ENCODE results near the gene THAP8. TPM values are rescaled to one million over a fixed set of nuclear protein-coding genes. Genes with fewer than 3 reads are reported as not detected.

The THAP8 gene
- total RNA-seq, 1 donor from 2014 or later = 6.7 TPM

DNA sequence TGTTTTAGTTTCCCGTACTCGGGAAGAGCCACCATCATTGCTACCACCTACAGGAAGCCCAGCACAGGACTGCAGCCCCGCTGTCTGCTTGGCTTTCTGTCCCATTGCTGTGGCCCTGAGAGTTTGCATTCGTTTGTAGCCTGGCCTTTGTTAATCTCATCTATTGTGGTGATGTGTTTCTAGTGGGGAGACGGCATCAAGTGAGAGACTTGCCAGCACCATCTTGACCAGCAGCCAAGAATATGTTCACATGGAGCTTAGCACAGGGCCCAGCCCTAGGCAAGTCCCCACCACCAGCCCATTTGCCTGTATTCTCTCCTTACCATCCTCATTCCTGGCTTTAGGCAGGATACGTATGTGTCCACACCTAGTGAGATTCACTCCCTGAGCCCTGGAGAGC is 39.6 kb upstream of the THAP8 start:
- Mint-ChIP-seq H3K4me3 (no peak overlapping the region), H3K27me3 (ENCODE audit: insufficient read depth, low read depth) (peaks cover under 1% of the 10 kb centered on the region), H3K27ac (no peak overlapping the region), H3K4me1 (no peaks in the 10 kb centered on the region), H3K9me3 (no peaks in the 10 kb centered on the region), H3K36me3 (peaks cover 16% of the 10 kb centered on the region)
- Histone ChIP-seq H4K20me1 (ENCODE audit: low read depth) (no peaks in the 10 kb centered on the region), H3K9me3 (ENCODE audit: low read depth) (no peaks in the 10 kb centered on the region), H2AFZ (replicated peaks) (no peak overlapping the region), H3K4me3 (no peak overlapping the region), H3K27me3 (no peaks in the 10 kb centered on the region), H3K36me3 (no peaks in the 10 kb centered on the region), H3K4me2 (no peak overlapping the region), H3K27ac (no peak overlapping the region), H3K79me2 (ENCODE audit: low read depth) (no peaks in the 10 kb centered on the region), H3F3A (ENCODE audit: low read depth) (peaks cover 4% of the 10 kb centered on the region), H3K9ac (no peak overlapping the region), H3K4me1 (no peaks in the 10 kb centered on the region)
- TF ChIP-seq EZH2phosphoT487 (IDR thresholded peaks at IDR 0.05) = no peak
- no peak for TF ChIP-seq EZH2 (IDR thresholded peaks at IDR 0.05)
- TF ChIP-seq, protein P1, sequence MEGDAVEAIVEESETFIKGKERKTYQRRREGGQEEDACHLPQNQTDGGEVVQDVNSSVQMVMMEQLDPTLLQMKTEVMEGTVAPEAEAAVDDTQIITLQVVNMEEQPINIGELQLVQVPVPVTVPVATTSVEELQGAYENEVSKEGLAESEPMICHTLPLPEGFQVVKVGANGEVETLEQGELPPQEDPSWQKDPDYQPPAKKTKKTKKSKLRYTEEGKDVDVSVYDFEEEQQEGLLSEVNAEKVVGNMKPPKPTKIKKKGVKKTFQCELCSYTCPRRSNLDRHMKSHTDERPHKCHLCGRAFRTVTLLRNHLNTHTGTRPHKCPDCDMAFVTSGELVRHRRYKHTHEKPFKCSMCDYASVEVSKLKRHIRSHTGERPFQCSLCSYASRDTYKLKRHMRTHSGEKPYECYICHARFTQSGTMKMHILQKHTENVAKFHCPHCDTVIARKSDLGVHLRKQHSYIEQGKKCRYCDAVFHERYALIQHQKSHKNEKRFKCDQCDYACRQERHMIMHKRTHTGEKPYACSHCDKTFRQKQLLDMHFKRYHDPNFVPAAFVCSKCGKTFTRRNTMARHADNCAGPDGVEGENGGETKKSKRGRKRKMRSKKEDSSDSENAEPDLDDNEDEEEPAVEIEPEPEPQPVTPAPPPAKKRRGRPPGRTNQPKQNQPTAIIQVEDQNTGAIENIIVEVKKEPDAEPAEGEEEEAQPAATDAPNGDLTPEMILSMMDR (IDR thresholded peaks at IDR 0.05) = no peak
- no peak for DNase-seq (ENCODE audit: low spot score)

DNA sequence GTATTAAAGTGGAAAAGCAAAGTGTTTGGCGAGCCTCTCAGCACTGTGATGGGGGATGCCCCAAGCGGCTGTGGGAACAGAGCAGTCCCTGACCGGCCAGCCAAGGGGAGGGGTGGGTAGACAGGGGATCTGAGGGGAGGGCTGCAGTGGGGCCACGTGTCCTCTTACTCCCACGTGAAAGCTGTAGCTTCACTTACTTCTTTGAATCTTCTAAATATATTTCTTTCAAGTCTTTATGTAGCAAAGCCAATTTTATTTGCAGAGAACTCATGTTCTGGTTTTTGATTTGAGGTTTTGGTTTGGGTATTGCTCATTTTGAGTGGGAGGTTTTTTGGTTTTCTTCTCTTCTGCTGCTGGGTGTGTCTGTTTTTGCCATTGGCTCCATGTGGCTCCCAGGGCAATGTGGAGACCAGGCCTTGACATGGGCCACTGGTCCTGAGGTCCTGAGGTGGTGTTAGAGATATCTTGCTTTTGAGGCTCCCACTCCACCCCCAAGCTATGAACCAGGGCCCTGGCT is 39.1 kb upstream of the THAP8 start:
- Histone ChIP-seq H3K36me3 (no peaks in the 10 kb centered on the region), H3K4me3 (no peak overlapping the region), H3K9me3 (ENCODE audit: low read depth) (no peaks in the 10 kb centered on the region), H3K27ac (no peak overlapping the region), H4K20me1 (ENCODE audit: low read depth) (no peaks in the 10 kb centered on the region), H3F3A (ENCODE audit: low read depth) (peaks cover 4% of the 10 kb centered on the region), H3K79me2 (ENCODE audit: low read depth) (no peaks in the 10 kb centered on the region), H3K4me2 (no peak overlapping the region), H3K27me3 (no peaks in the 10 kb centered on the region), H2AFZ (replicated peaks) (no peak overlapping the region), H3K4me1 (no peaks in the 10 kb centered on the region), H3K9ac (no peak overlapping the region)
- no peak overlapping the region for H3K4me3 Mint-ChIP-seq
- TF ChIP-seq, protein P1 (IDR thresholded peaks at IDR 0.05) = no peak
- TF ChIP-seq EZH2 (IDR thresholded peaks at IDR 0.05) (no peak), EZH2phosphoT487 (IDR thresholded peaks at IDR 0.05) (no peak)
- H3K4me1 Mint-ChIP-seq = no peaks in the 10 kb centered on the region
- H3K27me3 Mint-ChIP-seq (ENCODE audit: insufficient read depth, low read depth) = peaks cover 2% of the 10 kb centered on the region
- no peaks in the 10 kb centered on the region for H3K9me3 Mint-ChIP-seq
- H3K36me3 Mint-ChIP-seq = peaks cover 16% of the 10 kb centered on the region
- no peak overlapping the region for H3K27ac Mint-ChIP-seq
- no peak for DNase-seq (ENCODE audit: low spot score)

DNA sequence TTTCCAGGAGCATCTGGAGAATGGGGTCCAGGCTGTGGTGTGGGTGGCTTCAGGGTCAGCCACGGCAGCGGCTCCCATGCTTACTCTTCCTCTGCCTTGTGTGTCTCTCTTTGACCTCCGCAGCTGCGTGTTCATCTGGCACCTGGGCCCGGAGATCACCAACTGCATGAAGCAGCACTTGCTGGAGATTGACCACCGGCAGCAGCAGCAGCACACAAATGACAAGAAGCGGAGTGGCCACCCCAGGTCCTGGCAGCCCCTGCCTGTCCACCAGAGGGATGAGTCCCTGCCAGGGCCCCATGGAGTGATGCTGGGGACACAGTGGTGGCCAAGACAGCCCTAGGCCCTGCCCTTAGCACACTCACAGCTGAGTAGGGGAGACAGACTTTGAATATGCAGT is 38.5 kb upstream of the THAP8 start:
- no peak overlapping the region for H3K27ac Mint-ChIP-seq
- Histone ChIP-seq H3K4me1 (no peaks in the 10 kb centered on the region), H3F3A (ENCODE audit: low read depth) (peaks cover 4% of the 10 kb centered on the region), H3K4me3 (no peak overlapping the region), H4K20me1 (ENCODE audit: low read depth) (no peaks in the 10 kb centered on the region), H3K79me2 (ENCODE audit: low read depth) (no peaks in the 10 kb centered on the region), H3K36me3 (no peaks in the 10 kb centered on the region), H3K27ac (no peak overlapping the region), H2AFZ (replicated peaks) (no peak overlapping the region), H3K27me3 (no peaks in the 10 kb centered on the region), H3K9ac (no peak overlapping the region), H3K9me3 (ENCODE audit: low read depth) (no peaks in the 10 kb centered on the region), H3K4me2 (no peak overlapping the region)
- no peak overlapping the region for H3K4me3 Mint-ChIP-seq
- peaks cover 19% of the 10 kb centered on the region for H3K36me3 Mint-ChIP-seq
- H3K27me3 Mint-ChIP-seq (ENCODE audit: insufficient read depth, low read depth) = peaks cover 2% of the 10 kb centered on the region
- TF ChIP-seq EZH2phosphoT487 (IDR thresholded peaks at IDR 0.05) (no peak), EZH2 (IDR thresholded peaks at IDR 0.05) (no peak)
- TF ChIP-seq, protein P1 (IDR thresholded peaks at IDR 0.05) = no peak
- no peak for DNase-seq (ENCODE audit: low spot score)
- H3K4me1 Mint-ChIP-seq = no peaks in the 10 kb centered on the region
- no peaks in the 10 kb centered on the region for H3K9me3 Mint-ChIP-seq

Measured in neural progenitor cell (in vitro differentiated cells).